Epithelial cell of esophagus (primary cell): Measurements from ENCODE around the gene EZH1.

Source experiments
- DNase-seq: peaks from one replicate; pipeline ENCODE4 v3.0.0; 2010; ENCODE audit warnings: low read depth
- H3K4me3 ChIP-seq: 2 replicates; pipeline ENCODE4 v1.5.1; 2011; ENCODE audit warnings: mild to moderate bottlenecking, low read length, control low read depth
- TF ChIP-seq, protein P1 (sequence below): IDR thresholded peaks from 2 replicates; pipeline ENCODE4 v1.5.1; 2011; ENCODE audit warnings: low read depth, mild to moderate bottlenecking, low read length, control low read depth, inconsistent platforms; ENCODE audit not compliant: insufficient read depth; ENCODE audit errors: missing control alignments

EZH1 gene

DNA sequence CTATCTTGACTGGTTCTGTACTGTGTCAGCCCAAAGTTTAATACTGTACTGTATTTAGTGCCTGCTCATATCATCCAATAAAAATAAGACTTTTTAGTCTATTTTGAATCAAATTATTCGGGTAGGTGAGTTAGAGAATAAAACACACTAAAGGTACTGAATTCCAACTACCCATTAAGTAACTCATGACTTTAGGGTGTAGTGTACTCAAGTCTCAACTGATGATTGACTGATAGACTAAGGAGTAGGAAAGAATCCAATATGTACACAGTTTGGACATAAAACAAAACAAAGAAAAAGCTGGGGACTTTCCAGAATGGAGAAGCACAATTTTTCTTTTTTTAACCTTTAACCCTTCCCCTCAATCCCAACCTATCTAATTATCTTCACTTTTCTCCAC, 4.1 kb downstream of the EZH1 start:
- no peak for DNase-seq
- TF ChIP-seq, protein P1, sequence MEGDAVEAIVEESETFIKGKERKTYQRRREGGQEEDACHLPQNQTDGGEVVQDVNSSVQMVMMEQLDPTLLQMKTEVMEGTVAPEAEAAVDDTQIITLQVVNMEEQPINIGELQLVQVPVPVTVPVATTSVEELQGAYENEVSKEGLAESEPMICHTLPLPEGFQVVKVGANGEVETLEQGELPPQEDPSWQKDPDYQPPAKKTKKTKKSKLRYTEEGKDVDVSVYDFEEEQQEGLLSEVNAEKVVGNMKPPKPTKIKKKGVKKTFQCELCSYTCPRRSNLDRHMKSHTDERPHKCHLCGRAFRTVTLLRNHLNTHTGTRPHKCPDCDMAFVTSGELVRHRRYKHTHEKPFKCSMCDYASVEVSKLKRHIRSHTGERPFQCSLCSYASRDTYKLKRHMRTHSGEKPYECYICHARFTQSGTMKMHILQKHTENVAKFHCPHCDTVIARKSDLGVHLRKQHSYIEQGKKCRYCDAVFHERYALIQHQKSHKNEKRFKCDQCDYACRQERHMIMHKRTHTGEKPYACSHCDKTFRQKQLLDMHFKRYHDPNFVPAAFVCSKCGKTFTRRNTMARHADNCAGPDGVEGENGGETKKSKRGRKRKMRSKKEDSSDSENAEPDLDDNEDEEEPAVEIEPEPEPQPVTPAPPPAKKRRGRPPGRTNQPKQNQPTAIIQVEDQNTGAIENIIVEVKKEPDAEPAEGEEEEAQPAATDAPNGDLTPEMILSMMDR, result no peak
- no peak overlapping the region for H3K4me3 ChIP-seq

DNA sequence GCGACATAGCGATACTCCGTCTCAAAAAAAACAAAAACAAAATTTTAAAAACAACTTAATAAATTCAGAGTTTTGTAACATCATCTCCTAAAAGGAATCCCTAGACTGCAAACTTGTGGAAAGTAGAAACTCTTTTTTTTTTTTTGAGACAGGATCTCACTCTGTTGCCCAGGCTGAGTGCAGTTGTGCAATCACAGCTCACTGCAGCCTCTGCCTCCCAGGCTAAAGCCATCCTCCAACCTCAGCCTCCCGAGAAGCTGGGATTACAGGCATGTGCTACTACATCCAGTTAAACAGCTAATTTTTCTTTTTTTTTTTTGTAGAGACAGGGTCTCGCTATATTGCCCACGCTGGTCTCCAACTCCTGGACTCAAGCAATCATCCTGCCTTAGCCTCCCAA, 19.7 kb downstream of the EZH1 start:
- no peak for DNase-seq
- no peak overlapping the region for H3K4me3 ChIP-seq
- TF ChIP-seq, protein P1, result no peak

DNA sequence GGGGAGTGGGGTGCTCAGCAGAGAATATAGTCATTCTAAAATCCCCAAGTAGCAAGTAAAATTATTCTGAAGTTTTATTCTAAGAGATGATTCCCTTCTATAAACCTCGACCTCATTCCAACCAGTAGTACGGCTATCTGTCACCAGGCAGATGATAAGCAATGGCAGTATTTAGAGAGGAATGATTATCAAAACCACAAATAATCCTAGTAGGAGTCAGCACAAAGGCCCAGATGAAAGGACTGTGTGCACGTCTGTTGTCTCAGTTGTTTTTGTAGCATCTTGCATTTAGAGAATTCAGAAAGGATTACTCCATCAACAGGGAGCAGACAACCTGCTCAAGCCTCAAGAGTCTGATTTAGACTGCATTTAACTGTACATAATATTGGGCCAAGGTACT, 21.2 kb downstream of the EZH1 start:
- no peak overlapping the region for H3K4me3 ChIP-seq
- TF ChIP-seq, protein P1, result no peak
- DNase-seq, result no peak

DNA sequence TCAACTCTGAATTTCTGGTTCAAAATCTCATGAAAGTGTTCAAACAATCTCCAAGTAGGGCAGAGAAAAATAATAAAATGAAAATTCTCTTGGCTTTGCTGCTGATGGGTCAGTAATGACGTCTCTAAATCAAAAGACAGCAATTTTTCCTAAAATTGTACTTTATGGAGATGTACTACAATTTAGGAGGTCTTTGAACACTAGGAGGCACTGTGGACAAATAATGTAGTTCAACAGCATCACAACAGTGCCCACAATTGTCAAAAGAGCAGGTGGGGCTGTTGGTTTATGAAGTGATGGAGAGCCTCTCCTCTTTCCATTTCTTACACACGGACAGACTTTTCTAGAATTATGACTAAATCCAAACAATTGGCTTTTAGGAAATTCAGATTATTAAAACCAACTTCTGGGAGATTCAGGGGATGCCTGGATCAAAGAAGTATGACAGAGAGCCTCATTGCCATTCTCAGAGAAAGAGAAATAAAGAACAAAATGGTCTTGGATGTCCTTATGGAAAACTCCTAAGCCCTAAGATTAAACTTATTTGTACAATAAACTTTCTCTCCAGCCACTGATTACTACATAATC, 23.8 kb downstream of the EZH1 start:
- TF ChIP-seq, protein P1, result peak; percentile 55
- DNase-seq, result peak; percentile 75
- no peak overlapping the region for H3K4me3 ChIP-seq

- no peak for DNase-seq
- TF ChIP-seq, protein P1, result no peak
Observed at GRCh38 chr17:42709561-42709960, 35.3 kb downstream of the EZH1 start.

DNA sequence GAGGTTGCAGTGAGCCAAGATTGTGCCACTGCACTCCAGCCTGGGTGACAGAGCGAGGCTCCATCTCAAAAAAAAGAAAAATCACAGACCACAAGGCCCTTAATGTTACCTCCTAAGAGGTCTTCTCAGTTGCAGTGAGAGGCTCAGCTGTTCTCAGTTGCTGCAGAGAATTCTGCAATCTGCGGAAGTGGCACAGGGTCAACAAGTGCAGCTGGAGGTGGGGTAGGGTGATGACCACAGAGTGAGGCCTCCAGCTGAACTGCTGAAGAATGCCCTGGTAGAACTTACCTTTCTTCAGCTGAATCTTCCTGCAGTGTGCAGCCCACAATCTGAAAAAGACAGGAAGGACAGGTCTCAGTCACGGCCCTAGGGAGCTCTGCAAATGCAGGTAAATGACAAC, 36.3 kb downstream of the EZH1 start:
- no peak for DNase-seq
- TF ChIP-seq, protein P1, result no peak
- no peak overlapping the region for H3K4me3 ChIP-seq

More at GRCh38 chr17:42709561-42709960, 35.3 kb downstream of the EZH1 start:
- H3K4me3 ChIP-seq, result no peak overlapping the region

- TF ChIP-seq, protein P1, result no peak
- no peak for DNase-seq
- no peak overlapping the region for H3K4me3 ChIP-seq
Observed at GRCh38 chr17:42706732-42707131, 38.1 kb downstream of the EZH1 start.
